Neutrophil (primary cell): ENCODE data around the gene BPIFB3.

ENCODE experiments used
- H3K27ac ChIP-seq: fragments of 200-600 bp; sonication (generic); 2 replicates; pipeline ENCODE4 v1.5.1; 2016; ENCODE audit warnings: mild to moderate bottlenecking, moderate library complexity
- H3K27me3 ChIP-seq: fragments of 200-600 bp; sonication (generic); 2 replicates; pipeline ENCODE4 v1.6.0; 2016; ENCODE audit warnings: mild to moderate bottlenecking
- H3K36me3 ChIP-seq: fragments of 200-600 bp; sonication (generic); 2 replicates; pipeline ENCODE4 v1.5.1; 2017
- H3K4me1 ChIP-seq, 2 experiments: fragments of 200-600 bp in 1 of 2; sonication (generic) in 1 of 2; 1 replicate in 1 of 2; 2 replicates in 1 of 2; pipeline versions ENCODE4 v1.5.1 to v1.6.1; 2013 to 2016; ENCODE audit warnings: low read depth in 1 of 2, low read length in 1 of 2, mild to moderate bottlenecking in 1 of 2, moderate library complexity in 1 of 2; ENCODE audit not compliant: control insufficient read depth in 1 of 2, insufficient read depth in 1 of 2
- H3K4me3 ChIP-seq, 2 experiments: fragments of 200-600 bp in 1 of 2; sonication (generic) in 1 of 2; 1 replicate in 1 of 2; 2 replicates in 1 of 2; pipeline ENCODE4 v1.5.1; 2013 to 2016; ENCODE audit warnings: low read depth in 1 of 2, low read length in 1 of 2, mild to moderate bottlenecking in 1 of 2, moderate library complexity in 1 of 2
- H3K9me3 ChIP-seq: fragments of 200-600 bp; sonication (generic); 2 replicates; pipeline ENCODE4 v1.5.1; 2016
- TF ChIP-seq, protein P1 (sequence below): fragments of 200-600 bp; sonication (generic); IDR thresholded peaks from 2 replicates; pipeline ENCODE4 v1.5.1; 2016; ENCODE audit warnings: antibody characterized with exemption

BPIFB3 gene

DNA sequence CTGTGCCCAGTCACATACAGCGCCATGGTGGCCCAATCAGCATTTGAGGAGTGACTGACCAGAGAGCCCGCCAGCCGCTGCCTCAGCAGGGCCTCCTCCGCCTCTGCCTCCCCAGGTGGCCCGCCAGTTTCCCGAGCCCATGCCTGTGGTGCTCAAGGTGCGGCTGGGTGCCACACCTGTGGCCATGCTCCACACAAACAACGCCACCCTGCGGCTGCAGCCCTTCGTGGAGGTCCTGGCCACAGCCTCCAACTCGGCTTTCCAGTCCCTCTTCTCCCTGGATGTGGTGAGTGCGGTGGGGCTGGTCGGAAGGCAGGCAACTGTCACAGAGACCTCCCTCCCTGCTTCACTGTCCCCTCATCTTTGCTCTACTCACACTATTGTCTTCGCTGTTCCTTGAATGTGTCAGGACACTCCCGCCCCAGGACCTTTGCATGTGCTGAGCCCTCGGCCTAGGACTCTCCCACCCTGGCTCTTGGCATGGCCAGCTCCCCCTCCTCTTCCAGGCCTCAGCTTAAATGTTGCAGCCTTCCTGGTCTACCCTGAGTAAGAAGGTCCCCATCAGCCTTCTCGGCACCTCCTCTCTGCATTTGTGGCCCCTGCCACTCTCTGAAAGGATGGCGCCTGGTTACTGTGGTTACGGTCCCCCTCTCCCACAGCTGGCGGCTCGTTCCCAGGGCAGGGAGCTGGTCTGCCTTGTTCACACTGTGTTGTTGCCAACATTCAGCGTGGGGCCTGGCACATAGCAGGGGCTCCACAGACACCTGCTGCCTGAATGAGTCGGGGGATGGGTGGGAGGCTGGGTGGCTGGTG, 34.0 kb upstream of the BPIFB3 start:
- Histone ChIP-seq H3K4me3 (no peak overlapping the region), H3K9me3 (no peaks in the 10 kb centered on the region), H3K27ac (no peak overlapping the region), H3K27me3 (no peaks in the 10 kb centered on the region), H3K4me1 (no peaks in the 10 kb centered on the region), H3K36me3 (no peaks in the 10 kb centered on the region)
- TF ChIP-seq, protein P1, sequence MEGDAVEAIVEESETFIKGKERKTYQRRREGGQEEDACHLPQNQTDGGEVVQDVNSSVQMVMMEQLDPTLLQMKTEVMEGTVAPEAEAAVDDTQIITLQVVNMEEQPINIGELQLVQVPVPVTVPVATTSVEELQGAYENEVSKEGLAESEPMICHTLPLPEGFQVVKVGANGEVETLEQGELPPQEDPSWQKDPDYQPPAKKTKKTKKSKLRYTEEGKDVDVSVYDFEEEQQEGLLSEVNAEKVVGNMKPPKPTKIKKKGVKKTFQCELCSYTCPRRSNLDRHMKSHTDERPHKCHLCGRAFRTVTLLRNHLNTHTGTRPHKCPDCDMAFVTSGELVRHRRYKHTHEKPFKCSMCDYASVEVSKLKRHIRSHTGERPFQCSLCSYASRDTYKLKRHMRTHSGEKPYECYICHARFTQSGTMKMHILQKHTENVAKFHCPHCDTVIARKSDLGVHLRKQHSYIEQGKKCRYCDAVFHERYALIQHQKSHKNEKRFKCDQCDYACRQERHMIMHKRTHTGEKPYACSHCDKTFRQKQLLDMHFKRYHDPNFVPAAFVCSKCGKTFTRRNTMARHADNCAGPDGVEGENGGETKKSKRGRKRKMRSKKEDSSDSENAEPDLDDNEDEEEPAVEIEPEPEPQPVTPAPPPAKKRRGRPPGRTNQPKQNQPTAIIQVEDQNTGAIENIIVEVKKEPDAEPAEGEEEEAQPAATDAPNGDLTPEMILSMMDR, result no peak

DNA sequence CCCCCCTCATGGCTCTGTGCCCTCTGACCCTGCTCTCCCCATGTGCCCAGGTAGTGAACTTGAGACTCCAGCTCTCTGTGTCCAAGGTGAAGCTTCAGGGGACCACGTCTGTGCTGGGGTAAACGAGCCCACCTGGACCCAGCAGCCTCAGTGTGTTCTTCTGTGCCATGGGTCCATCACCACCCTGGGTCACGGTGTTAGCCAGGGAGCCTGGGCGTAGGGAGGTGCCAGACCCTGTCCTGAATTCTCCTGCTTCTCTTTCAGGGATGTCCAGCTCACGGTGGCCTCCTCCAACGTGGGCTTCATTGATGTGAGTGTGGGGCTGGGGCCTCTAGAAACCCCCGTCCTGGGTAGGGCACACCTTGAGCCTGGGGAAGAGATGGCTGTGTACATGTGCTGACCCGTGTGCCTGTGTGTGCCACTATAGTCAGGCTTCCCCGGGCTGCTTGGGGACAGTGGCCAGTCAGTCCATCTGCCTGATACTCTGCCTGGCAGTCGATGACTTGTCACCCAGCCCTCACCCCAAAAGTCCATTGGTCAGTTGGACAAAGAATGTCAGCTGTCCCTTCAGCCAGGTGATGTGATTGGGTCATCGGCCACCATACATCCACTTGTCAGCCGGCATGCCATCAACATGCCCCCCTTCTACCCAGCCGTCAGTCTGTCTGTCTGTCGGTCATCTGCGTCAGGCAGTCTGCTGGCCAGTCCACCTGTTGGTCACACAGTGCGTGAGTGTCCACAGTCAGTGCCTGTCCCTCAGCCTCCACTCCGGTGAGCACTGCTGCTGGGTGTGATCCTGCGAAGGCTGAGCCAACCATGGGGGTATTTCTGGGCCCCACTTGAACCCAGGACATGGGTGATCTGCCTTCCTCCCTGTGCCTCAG, 33.2 kb upstream of the BPIFB3 start:
- Histone ChIP-seq H3K4me1 (no peaks in the 10 kb centered on the region), H3K27me3 (no peaks in the 10 kb centered on the region), H3K4me3 (no peak overlapping the region), H3K9me3 (no peaks in the 10 kb centered on the region), H3K36me3 (no peaks in the 10 kb centered on the region), H3K27ac (no peak overlapping the region)
- TF ChIP-seq, protein P1, result no peak

DNA sequence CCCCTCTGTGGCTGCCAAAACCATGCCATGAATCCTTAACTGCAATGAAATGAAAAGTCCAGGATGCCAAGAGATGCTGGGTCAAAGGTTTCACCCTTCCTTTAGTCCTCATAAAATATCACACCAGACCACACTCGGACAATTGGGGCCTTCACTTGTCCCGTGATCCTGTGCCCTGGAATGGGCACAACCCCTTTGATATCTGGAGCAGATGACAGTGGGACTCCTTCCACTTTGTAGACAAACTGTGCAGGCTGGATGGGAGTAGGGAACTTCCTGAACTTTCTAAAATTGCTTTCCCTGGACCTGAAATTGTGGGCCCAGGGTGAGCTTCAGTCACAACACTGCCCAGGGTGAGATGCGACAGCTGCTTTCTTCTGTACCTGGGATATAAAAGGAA, 31.8 kb upstream of the BPIFB3 start:
- Histone ChIP-seq H3K27me3 (no peaks in the 10 kb centered on the region), H3K9me3 (no peaks in the 10 kb centered on the region), H3K4me1 (no peaks in the 10 kb centered on the region), H3K36me3 (no peaks in the 10 kb centered on the region), H3K27ac (no peak overlapping the region), H3K4me3 (no peak overlapping the region)
- TF ChIP-seq, protein P1, result no peak

DNA sequence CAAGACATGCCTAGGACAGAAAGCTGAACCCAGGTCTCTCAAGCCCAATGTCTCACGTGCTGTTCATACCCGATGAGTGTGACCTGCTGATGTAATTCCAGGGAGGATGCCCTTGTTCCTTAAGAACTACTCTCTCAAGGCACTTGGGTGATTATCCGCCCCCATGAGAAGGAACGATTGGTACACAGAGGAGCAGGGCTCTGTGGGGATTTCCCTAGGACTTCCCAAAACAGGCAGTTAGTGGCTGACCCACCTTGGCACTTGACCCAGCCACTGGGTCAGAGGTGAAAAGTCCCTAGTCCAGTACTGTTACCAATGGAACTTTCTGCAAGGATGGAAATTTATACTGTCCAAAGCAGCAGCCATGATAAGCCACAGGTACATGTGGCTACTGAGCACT, 31.4 kb upstream of the BPIFB3 start:
- H3K4me1 ChIP-seq, result no peaks in the 10 kb centered on the region
- no peak overlapping the region for H3K4me3 ChIP-seq
- no peak overlapping the region for H3K27ac ChIP-seq
- H3K36me3 ChIP-seq, result no peaks in the 10 kb centered on the region
- H3K27me3 ChIP-seq, result no peaks in the 10 kb centered on the region
- TF ChIP-seq, protein P1, result no peak
- H3K9me3 ChIP-seq, result no peaks in the 10 kb centered on the region

DNA sequence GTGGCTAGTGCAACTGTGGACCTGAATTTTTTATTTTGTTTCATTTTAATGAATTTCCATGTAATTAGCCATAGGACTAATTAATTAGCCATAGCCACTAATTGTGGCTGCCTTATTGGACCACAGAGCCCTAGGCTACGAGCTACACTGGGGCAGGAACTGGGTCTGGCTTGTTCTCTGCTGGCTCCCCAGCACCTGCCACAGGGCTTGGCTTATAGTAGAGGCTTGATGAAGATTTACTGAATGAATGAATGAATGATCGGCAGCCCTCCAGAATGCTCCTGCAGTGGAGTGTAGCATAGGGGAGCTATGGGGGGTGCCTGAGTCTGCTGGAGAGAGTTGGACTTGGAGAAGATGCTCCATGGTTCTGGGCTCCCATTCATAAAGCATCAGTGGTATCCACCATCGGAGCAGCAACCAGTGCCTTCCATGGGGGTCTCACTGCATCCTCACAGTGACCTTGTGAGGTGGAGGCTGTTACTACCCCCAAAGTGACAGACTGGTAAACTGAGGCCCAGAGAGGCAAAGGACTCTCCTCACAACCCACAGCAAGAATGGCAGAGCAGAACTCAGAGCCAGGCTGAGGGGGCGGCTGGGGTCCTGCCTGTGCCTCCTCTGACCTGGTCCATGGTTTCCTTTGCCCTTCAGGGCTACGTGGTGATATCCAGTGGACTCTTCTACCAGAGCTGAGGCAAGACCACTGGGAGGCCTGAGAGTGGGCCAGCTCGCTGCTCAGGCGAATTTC, 30.8 kb upstream of the BPIFB3 start:
- TF ChIP-seq, protein P1, result no peak
- Histone ChIP-seq H3K27ac (no peak overlapping the region), H3K27me3 (no peaks in the 10 kb centered on the region), H3K4me1 (no peaks in the 10 kb centered on the region), H3K36me3 (no peaks in the 10 kb centered on the region), H3K9me3 (no peaks in the 10 kb centered on the region), H3K4me3 (no peak overlapping the region)
